HepG2 (cell line): Measurements from ENCODE around the gene STUM.

Experiments used
- BCL3 ChIP-seq: sonication (generic); formaldehyde crosslinking; IDR thresholded peaks from 2 replicates; pipeline ENCODE4 v1.5.1; 2020; ENCODE audit warnings: mild to moderate bottlenecking, missing genetic modification reagents, moderate library complexity
- CBX1 ChIP-seq: IDR thresholded peaks from one replicate; pipeline ENCODE4 v1.6.1; 2016; ENCODE audit warnings: antibody characterized with exemption, low read depth
- CBX5 ChIP-seq: sonication (generic); formaldehyde crosslinking; IDR thresholded peaks from 2 replicates; pipeline ENCODE4 v1.4.0; 2020; ENCODE audit warnings: missing genetic modification reagents, borderline replicate concordance
- FOXK2 ChIP-seq: fragments of 450-650 bp; IDR thresholded peaks from 2 replicates; pipeline ENCODE4 v1.6.1; 2016
- PATZ1 ChIP-seq: sonication (generic); formaldehyde crosslinking; IDR thresholded peaks from 2 replicates; pipeline ENCODE4 v1.4.0; 2020; ENCODE audit warnings: missing genetic modification reagents
- POLR2A ChIP-seq, 2 experiments: IDR thresholded peaks; 2 replicates each; pipeline ENCODE4 v1.6.1; 2011; ENCODE audit warnings: low read depth in 2 of 2, low read length in 2 of 2, mild to moderate bottlenecking in 1 of 2, moderate library complexity in 1 of 2; ENCODE audit not compliant: insufficient read depth in 1 of 2
- SMC3 ChIP-seq: IDR thresholded peaks from 2 replicates; pipeline ENCODE4 v1.6.1; 2011; ENCODE audit warnings: low read length, improper control_type of control experiment
- ZBTB34 ChIP-seq: sonication (generic); formaldehyde crosslinking; IDR thresholded peaks from 2 replicates; pipeline ENCODE4 v1.8.0; 2022; ENCODE audit warnings: mild to moderate bottlenecking, missing genetic modification reagents
- ZNF678 ChIP-seq: sonication (generic); formaldehyde crosslinking; IDR thresholded peaks from 2 replicates; pipeline ENCODE4 v1.4.0; 2020; ENCODE audit warnings: mild to moderate bottlenecking, missing genetic modification reagents
- ZNF749 ChIP-seq: sonication (generic); formaldehyde crosslinking; IDR thresholded peaks from 2 replicates; pipeline ENCODE4 v1.8.0; 2022; ENCODE audit warnings: mild to moderate bottlenecking, missing genetic modification reagents, moderate library complexity, borderline replicate concordance
- ZSCAN20 ChIP-seq: sonication (generic); formaldehyde crosslinking; IDR thresholded peaks from 2 replicates; pipeline ENCODE4 v1.4.0; 2020; ENCODE audit warnings: missing genetic modification reagents, mild to moderate bottlenecking, borderline replicate concordance

- TF ChIP-seq POLR2A (IDR thresholded peaks at IDR 0.05; ENCODE audit: insufficient read depth in 1 of 2, low read depth in 2 of 2, low read length in 2 of 2) (no peak), ZNF749 (CRISPR knock-in tag) (no peak), ZNF678 (no peak), BCL3 (CRISPR knock-in tag) (no peak), ZBTB34 (no peak), ZSCAN20 (no peak), CBX5 (CRISPR knock-in tag) (no peak), FOXK2 (no peak), PATZ1 (CRISPR knock-in tag) (no peak), CBX1 (no peak), SMC3 (no peak)
Observed at GRCh38 chr1:226625326-226625725, 76.8 kb downstream of the STUM start.
